Stimulated activated effector memory CD8-positive, alpha-beta T cell treated with anti-CD3 and anti-CD28 coated beads, Interleukin-12 subunit alpha, Interleukin-12 subunit beta, amount 100 ng/mL, for 72 hours (primary cell): ENCODE measurements around the gene B3GALT6.

ENCODE experiments used
- ATAC-seq: fragments of 150-1000 bp; cut with Tn5 transposase; 2 replicates; pipeline ENCODE4 v1.10.0; 2021
- DNase-seq, 2 donors: peaks; one replicate each; pipeline ENCODE4 v3.0.0; 2021 to 2022; ENCODE audit warnings: low spot score in 2 of 2
- H3K27ac Mint-ChIP-seq: one replicate; pipeline ENCODE4 v1.8.0; 2022; ENCODE audit warnings: mild to moderate bottlenecking, mixed read lengths
- H3K36me3 Mint-ChIP-seq: one replicate; pipeline ENCODE4 v1.8.0; 2022; ENCODE audit warnings: mild to moderate bottlenecking, mixed read lengths
- H3K4me1 Mint-ChIP-seq: one replicate; pipeline ENCODE4 v1.8.0; 2022; ENCODE audit warnings: mixed read lengths
- H3K4me3 Mint-ChIP-seq: one replicate; pipeline ENCODE4 v1.8.0; 2022; ENCODE audit warnings: mild to moderate bottlenecking, mixed read lengths
- H3K9me3 Mint-ChIP-seq: one replicate; pipeline ENCODE4 v1.8.0; 2022; ENCODE audit warnings: mixed read lengths

B3GALT6 gene

DNA sequence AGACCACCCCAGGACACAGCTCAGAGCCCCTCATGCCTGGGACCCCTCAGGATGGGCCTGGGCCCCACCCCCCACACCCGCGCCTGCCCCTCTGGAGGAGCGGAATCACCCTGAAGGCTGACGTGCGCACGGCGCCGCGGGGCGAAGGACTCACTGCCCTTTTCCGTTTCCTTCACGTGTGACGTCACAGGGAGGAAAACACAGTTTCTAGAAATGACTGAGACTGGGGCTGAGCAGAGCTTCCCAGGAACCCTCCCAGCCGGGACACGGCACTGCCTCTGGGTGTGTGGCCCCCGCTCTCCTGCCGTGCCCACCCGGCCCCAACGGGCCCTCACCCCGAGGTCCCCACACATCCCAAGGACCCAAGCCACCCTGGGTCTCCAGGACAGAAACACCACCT is 12.7 kb upstream of the B3GALT6 start:
- H3K4me3 Mint-ChIP-seq = peak overlapping the region; percentile 93
- ATAC-seq = peak; percentile 57
- H3K36me3 Mint-ChIP-seq = peaks cover 100% of the 10 kb centered on the region
- H3K27ac Mint-ChIP-seq = peak overlapping the region; percentile 93
- DNase-seq = no peak
- peaks cover 50% of the 10 kb centered on the region for H3K4me1 Mint-ChIP-seq
- no peaks in the 10 kb centered on the region for H3K9me3 Mint-ChIP-seq

DNA sequence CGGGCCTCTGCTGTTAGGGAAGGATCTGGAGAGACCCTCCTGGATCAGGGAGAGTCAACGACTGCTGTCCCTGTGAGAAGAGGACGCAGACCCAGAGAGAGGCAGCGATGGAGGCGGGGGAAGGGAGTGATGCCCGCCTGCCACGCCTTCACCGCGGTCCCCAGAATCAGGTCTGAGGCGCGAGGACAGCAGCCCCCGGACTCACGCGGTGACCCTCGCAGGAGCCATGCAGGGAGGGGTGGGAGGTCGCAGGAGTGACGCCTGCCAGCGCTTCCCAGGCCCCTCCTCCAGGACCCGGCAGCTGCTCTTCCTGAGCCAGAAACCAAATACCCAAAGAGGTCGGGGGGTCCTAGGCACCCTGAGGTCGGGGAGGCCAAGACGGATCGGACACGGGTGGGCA is 11.8 kb upstream of the B3GALT6 start:
- Mint-ChIP-seq H3K9me3 (no peaks in the 10 kb centered on the region), H3K4me3 (peak overlapping the region; percentile 93), H3K4me1 (peaks cover 48% of the 10 kb centered on the region), H3K27ac (peak overlapping the region; percentile 93), H3K36me3 (peaks cover 95% of the 10 kb centered on the region)
- ATAC-seq = no peak
- no peak for DNase-seq

DNA sequence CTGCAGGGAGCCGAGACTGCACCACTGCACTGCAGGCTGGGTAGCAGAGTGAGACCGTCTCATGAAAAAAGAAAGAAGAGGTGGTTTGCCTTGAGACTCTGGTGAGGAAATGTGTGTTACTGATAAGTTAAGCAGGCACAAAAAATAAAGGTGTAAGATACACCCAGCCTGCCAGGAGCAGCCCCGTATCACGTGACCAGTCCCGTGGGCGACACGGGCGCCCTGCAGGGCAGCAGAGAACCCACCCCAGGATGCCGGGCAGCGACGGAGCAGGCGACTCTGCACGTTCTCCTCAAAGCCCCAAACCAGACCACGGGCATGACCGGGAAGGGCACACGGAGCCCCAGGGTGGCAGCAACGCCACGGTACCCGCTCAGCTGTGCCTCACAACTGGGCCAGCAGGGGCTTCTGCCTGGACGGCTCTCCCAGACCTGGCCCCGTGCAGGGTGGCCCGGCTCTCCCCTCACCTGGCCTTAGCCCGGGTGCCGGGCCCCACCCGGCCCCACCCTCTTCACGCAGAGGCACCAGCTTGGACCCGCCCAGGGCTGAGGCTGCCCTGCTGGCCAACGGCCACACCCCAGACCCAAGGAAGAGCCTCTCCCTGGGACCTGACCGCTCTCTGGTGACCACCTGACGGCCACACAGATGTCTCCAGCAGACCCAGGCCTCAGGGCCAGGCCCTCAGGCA is 10.0 kb upstream of the B3GALT6 start:
- peaks cover 38% of the 10 kb centered on the region for H3K4me1 Mint-ChIP-seq
- H3K4me3 Mint-ChIP-seq = no peak overlapping the region
- H3K27ac Mint-ChIP-seq = peak overlapping the region; percentile 81
- no peaks in the 10 kb centered on the region for H3K9me3 Mint-ChIP-seq
- no peak for ATAC-seq
- H3K36me3 Mint-ChIP-seq = peaks cover 94% of the 10 kb centered on the region
- DNase-seq = no peak

DNA sequence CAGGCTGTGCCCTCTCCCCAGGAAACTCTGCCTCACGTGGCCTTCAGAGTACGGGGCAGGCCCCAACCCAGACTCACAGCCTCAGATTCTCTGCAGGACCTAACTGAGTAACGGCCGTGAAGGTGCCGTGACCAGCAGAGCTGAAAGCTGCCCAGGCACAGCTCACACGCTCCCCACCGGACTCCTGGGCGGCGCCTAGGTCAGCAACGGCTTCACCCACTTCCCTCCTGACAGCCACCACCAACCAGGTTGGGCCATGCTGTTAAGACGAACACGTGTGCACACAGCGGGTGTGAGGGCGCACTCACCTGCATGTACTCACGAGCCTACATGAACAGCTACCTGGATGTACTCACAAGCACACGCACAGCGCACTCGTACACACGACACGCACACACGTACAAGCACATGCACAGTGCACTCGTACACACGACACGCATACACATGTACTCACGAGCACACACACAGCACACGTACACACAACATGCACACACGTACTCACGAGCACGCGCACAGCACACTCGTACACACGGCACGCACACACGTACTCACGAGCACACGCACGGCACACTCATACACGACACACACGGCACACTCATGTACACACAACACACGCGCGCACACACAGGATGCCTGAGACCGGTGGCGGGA is 9.3 kb upstream of the B3GALT6 start:
- no peak for DNase-seq
- Mint-ChIP-seq H3K9me3 (no peaks in the 10 kb centered on the region), H3K4me3 (no peak overlapping the region), H3K27ac (peak overlapping the region; percentile 81), H3K4me1 (peaks cover 38% of the 10 kb centered on the region), H3K36me3 (peaks cover 93% of the 10 kb centered on the region)
- no peak for ATAC-seq

DNA sequence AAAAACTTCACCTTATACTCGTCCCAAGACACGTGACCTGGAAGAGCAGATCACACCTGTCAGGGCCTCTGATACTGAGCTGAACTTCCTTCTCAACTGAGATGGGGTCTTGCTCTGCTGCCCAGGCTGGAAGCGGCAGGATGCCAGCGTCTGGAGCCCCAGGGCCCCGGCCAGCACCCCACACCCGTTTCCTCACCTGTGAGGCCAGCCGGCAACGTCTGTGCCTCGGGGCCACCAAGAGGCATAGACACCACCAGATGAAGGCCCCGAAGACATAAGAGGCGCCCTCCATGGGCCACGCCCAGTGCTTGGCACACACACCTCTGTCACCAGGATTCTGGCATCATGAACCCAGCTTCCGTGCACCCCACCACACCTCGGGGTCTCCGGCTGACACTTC is 8.7 kb upstream of the B3GALT6 start:
- DNase-seq = no peak
- Mint-ChIP-seq H3K36me3 (peaks cover 92% of the 10 kb centered on the region), H3K27ac (peak overlapping the region; percentile 81), H3K4me1 (peaks cover 38% of the 10 kb centered on the region), H3K4me3 (no peak overlapping the region), H3K9me3 (no peaks in the 10 kb centered on the region)
- ATAC-seq = no peak

DNA sequence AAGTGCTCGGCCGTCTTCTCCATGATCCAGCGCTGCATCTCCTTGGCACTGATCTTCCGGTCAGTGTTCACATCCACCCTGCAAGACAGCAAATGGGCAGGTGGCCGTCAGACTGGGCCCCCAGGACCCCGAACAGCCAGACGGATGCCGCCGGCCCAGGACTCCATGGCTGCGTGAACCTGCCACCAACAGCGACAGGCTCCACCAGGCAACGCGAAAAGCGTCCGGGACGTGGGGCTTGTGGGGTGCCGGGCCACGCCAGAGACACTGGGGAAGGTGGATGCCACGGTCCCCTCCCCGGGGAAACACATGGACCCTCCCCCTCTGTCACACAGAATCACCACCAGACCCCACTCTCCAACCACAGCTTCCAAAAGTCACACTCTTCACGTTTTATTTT is 8.1 kb upstream of the B3GALT6 start:
- Mint-ChIP-seq H3K27ac (peak overlapping the region; percentile 81), H3K4me3 (no peak overlapping the region), H3K9me3 (no peaks in the 10 kb centered on the region), H3K4me1 (peaks cover 38% of the 10 kb centered on the region), H3K36me3 (peaks cover 92% of the 10 kb centered on the region)
- DNase-seq = no peak
- ATAC-seq = no peak

GRCh38 chr1:1225238-1225845 is 6.7 kb upstream of the B3GALT6 start:
- Mint-ChIP-seq H3K27ac (no peak overlapping the region), H3K4me1 (peaks cover 43% of the 10 kb centered on the region), H3K9me3 (no peaks in the 10 kb centered on the region), H3K36me3 (peaks cover 92% of the 10 kb centered on the region), H3K4me3 (no peak overlapping the region)
- no peak for DNase-seq
- no peak for ATAC-seq

DNA sequence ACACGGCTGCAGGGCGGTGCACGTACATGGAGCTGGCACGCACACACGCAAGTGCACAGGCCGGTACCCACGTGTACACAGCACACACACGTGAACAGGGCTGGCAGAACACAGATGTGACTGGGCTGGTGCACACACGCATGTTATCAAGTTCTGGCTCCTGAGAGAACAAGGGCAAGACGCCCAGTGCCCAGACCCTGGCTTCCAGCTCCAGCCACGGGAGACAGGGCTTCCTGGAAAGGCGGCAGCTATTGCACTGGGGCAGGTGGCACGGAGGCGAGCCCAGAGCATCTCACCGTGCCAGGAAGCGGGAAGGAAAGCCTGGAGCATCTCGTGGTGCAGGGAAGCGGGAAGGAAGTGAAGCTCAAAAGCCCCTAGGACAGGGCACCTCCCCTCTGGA is 6.1 kb upstream of the B3GALT6 start:
- H3K36me3 Mint-ChIP-seq = peaks cover 92% of the 10 kb centered on the region
- no peaks in the 10 kb centered on the region for H3K9me3 Mint-ChIP-seq
- ATAC-seq = no peak
- peaks cover 43% of the 10 kb centered on the region for H3K4me1 Mint-ChIP-seq
- no peak for DNase-seq
- H3K27ac Mint-ChIP-seq = no peak overlapping the region
- no peak overlapping the region for H3K4me3 Mint-ChIP-seq

DNA sequence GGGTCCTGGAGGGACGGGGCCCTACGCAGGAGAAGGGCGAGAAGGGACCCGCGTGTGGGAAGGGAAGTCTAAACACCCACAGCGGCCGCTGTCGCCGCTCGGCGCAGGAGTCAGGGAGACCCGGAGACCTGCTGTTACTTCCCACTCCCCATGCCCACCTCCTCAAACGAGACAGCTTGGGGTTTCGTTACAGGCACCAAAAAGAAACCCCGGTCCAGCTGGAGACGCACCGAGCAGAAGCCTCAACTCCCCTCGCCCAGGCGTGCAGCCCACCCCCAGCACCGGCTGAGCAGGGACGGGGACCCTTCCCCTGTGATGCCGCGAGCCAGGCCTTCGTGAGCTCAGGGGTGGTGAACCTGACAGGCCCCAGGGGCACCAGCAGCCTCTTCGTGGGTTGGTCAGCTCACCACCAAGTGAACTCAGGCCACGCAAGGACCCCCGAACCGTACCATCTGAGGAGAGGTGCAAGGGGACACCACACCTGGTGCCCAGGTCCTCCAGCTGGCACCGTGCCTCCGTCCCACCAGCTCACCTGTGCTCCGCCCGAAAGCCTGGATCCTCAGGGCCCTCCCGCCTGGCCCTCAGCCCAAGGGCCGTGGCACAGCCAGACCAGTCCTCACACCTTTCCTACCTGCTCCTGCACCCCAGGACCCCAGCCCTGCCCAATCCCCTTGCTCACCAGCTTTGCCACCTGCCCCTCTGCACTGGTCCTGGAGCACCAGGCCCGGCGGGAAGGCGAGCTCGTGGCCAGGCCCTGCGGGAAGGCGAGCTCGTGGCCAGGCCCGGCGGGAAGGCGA is 5.3 kb upstream of the B3GALT6 start:
- peaks cover 42% of the 10 kb centered on the region for H3K4me1 Mint-ChIP-seq
- no peak for ATAC-seq
- DNase-seq = no peak
- no peaks in the 10 kb centered on the region for H3K9me3 Mint-ChIP-seq
- H3K4me3 Mint-ChIP-seq = no peak overlapping the region
- peaks cover 91% of the 10 kb centered on the region for H3K36me3 Mint-ChIP-seq
- no peak overlapping the region for H3K27ac Mint-ChIP-seq

- Mint-ChIP-seq H3K27ac (no peak overlapping the region), H3K9me3 (no peaks in the 10 kb centered on the region), H3K36me3 (peaks cover 84% of the 10 kb centered on the region), H3K4me1 (peaks cover 42% of the 10 kb centered on the region), H3K4me3 (no peak overlapping the region)
- DNase-seq = no peak
- no peak for ATAC-seq
Measured at GRCh38 chr1:1227386-1227785, 4.7 kb upstream of the B3GALT6 start.

DNA sequence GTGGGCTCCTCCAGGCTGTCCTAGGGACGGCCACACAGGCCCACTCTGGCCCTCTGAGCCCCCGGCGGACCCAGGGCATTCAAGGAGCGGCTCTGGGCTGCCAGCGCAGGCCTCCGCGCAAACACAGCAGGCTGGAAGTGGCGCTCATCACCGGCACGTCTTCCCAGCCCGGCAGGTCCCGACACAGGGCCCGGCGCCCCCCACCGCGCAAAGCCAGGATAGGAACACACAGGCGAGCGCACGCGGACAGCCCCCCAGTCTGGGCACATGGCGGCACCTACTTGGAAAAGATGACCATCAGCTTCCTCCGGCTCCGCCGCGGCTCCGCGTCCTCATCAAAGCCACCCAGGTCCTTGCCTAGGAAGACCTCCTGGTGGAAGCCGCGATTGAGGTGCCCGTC is 3.9 kb upstream of the B3GALT6 start:
- ATAC-seq (no peak), DNase-seq (no peak)
- no peaks in the 10 kb centered on the region for H3K9me3 Mint-ChIP-seq
- no peak overlapping the region for H3K4me3 Mint-ChIP-seq
- H3K36me3 Mint-ChIP-seq = peaks cover 76% of the 10 kb centered on the region
- peaks cover 36% of the 10 kb centered on the region for H3K4me1 Mint-ChIP-seq
- H3K27ac Mint-ChIP-seq = no peak overlapping the region

DNA sequence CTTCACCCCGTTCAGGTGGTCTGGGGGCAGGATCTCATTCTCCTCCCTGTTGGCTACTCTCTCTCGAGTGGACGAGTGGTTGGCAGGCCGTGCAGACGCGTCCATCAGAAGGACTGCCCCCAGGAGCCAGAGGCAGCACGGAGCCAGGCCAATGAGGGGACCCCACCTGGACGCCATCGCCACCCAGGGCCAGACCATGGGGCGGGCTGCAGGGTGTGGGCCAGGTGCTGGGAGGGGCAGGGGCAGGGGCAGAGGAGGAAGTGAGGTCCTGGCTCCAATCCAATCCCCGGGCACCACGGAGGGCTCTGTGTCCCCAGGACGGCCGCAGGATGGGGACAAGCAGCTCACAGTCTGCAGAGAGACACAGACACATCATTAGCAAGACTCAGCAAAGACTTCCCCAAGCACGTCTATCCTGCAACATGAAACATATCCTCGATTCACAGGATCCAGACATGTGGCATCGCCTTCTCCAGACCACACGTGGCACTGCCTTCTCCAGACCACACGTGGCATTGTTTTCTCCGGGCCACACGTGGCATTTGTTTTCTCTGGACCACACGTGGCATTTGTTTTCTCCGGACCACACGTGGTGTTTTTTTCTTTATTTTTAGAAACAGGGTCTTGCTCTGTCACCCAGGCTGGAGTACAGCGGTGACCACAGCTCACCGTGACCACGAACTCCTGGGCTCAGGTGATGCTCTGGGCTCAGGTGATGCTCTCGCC is 3.3 kb upstream of the B3GALT6 start:
- no peak for ATAC-seq
- H3K4me1 Mint-ChIP-seq = peaks cover 39% of the 10 kb centered on the region

DNA sequence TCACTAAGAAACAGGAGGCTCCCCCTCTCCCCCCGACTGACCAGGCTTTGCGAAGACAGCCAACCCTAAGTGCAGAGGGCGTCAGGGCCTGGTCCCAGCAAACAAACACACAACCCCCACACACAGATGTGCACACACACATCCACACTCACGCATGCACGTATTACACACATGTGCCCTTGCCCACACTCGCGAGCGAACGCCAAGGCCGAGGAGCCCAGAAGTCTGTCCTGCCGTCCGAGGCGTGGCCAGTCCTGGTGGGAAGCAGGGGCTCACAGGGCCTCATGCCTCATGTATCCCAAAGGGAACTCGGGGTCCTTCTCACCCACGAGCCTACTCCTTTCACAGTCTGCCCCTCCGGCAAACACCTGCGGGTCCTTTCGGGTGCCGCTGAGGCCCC is 2.3 kb upstream of the B3GALT6 start:
- Mint-ChIP-seq H3K4me1 (peaks cover 45% of the 10 kb centered on the region), H3K27ac (peak overlapping the region; percentile 94), H3K9me3 (no peaks in the 10 kb centered on the region), H3K4me3 (peak overlapping the region; percentile 87), H3K36me3 (peaks cover 77% of the 10 kb centered on the region)
- ATAC-seq = no peak
- DNase-seq = no peak

More for the DNA sequence above, 3.3 kb upstream of the B3GALT6 start:
- Mint-ChIP-seq H3K4me3 (no peak overlapping the region), H3K27ac (no peak overlapping the region), H3K9me3 (no peaks in the 10 kb centered on the region), H3K36me3 (peaks cover 76% of the 10 kb centered on the region)
- DNase-seq = no peak

DNA sequence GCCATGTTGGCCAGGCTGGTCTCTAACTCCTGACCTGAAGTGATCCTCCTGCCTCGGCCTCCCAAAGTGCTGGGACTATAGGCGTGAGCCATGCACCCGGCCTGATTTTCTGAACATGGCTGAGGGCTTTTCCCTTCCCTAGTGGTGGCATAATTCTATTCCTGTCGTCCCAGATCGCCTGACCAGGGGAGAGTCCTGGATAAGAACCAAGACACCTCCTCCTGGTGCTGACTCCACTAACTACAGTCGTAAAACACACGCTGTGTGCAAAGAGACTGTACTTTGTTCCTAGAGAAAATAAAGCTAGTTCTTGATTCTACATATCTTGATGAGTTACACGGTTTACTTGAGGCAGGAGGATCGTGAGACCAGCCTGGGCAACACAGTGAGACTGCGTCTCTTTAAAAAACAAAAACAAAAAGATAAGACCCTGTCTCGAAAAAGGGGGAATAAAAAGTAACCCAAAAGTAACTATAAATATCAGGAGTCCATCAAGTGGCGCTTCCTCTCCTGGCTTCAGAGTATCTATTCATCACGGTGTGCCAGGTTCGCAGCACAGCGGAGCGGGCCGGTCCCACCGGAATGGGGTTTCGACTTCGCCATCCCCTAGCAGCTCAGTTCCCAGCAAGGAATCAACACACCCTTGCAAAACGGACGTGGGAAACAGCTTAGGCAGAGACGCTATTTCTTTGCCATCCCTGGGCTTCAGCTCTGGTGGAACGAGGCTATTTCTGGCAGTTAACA is 1.2 kb upstream of the B3GALT6 start:
- Mint-ChIP-seq H3K27ac (peak overlapping the region; percentile 94), H3K9me3 (no peaks in the 10 kb centered on the region), H3K4me1 (peaks cover 37% of the 10 kb centered on the region), H3K36me3 (peaks cover 76% of the 10 kb centered on the region), H3K4me3 (peak overlapping the region; percentile 87)
- ATAC-seq (no peak), DNase-seq (no peak)
